HK-2 (cell line): ENCODE measurements around the gene TMEFF2.
A peak's percentile ranks its signal among the peaks of the same experiment; 100 is the strongest.

Experiments
- DNase-seq: peaks from one replicate; pipeline ENCODE4 v3.0.0-alpha.2; 2018; ENCODE audit not compliant: unreplicated experiment

The TMEFF2 gene

DNA sequence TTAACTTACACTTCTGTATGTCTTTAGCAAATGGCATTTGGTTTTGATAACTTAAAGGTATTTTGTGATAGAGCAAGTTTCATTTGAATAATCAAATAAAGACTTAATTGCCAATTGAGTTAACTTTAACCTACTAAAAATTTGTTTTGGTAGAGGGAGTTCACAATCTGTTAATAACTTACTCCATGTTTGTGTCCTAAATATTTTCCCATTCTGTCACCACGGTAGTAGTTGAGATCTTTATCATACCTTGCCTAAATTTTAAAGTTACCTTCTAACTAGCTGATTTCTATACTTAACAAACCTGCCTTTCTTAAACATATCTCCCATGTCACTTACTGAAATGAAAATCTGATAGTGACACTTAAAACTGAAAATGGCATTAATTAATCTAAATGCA is 127.1 kb downstream of the TMEFF2 start:
- DNase-seq, result no peak

DNA sequence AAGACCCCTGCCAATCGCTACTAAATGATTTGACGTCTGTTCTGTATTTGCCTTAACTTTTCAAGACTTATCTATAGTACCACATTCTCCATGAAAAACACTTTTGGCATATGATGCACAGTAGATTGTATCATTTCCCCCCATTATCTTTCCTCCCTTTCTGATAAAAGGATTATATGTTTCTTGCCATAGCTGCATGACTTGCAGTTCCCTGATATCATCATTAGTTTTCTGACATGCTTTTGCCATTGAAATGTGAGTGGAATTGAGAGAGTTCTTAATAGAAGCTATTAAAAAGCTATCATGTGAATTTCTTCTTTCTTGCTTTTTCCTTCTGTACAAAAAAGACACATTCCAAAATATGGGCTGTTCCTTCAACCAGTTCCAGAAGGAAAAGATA is 130.3 kb downstream of the TMEFF2 start:
- no peak for DNase-seq

DNA sequence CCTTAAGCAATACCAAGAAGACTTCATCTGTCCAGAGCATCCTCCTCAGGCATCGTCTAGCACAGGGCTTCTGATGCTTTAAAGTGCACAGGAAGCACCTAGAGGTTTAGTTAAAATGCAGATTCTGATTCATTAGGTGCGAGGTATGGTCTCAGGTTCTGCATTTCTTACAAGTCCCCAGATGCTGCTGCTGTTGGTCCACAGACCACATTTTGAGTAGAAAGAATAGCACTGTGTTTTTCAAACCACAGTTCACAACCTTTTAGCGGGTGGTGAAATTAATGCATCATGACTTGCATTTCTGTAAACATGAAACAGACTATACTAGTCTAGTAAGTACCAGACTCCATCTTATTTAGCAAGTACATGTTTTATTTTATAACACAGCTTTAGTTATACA is 134.6 kb downstream of the TMEFF2 start:
- no peak for DNase-seq

DNA sequence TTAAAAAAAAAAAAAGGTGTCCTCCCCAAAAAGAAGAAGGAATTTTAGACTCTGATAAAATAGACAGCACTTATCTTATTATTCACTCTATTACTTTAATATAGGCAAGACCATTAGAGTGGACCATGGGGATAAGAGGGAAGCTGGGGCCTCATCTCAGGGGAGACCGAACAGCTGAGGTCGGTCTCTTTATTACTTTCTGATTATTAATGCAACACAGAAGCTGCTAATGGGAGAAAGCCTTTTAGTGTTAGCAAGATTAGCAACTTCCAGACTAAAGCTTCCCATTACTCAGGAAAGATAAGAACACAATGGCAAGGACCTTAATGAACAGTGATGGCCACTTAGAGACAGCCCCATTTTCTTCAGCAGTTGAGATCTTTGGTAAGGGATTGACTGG is 135.5 kb downstream of the TMEFF2 start:
- DNase-seq, result no peak

DNA sequence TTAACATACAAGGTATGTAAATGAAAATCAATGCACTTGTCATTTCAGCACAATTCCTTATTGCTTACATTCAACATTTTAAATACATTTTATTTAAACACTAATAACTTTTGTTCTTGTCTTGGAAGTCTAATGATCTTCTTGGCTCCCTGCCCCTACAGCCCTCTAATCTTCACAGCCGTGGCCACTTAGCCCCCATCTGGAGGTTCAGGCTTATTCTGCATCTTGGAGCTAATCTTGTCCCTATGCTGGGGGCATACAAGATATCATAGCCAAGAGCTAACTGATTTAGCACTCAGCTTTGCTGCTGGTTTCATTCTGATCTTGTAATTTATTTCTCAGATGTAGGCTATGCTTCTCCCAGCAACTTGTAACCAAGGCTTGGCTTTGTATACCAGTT is 140.8 kb downstream of the TMEFF2 start:
- DNase-seq, result no peak

DNA sequence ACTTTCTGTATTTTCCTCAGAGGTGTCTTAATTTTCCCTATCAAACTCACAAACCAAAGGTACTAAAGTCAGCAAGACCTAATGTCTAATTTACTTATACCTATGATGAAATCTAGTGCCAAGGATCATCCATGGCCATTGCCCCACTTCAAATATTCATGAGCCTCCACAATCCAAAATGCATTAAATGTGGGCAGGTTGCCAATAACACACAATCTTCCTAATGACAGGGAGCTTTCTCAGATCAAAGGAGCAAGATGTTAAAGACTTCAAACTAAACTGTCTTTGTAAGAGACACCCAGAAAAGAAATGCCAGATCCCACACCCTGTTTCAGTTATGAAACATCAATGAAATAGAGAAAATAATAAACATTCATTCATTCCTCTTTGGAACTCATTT is 143.2 kb downstream of the TMEFF2 start:
- no peak for DNase-seq

DNA sequence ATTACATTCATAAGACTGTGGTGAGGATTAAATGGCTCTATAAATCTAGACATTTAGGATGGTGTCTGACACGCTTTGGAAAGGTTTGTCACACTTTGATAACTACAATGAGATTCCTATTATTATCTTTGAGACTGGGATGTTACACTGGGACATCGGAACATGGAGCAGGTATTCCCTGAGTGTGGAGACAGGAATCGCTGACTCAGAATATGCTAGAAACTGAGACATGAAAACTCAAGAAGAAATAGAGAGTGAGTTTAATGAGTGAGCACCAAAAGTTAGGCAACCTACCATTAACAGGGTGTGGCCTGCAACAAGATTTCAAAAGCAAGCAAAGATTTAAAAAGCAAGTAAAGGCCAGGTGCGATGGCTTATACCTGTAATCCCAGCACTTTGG is 145.4 kb downstream of the TMEFF2 start:
- no peak for DNase-seq

DNA sequence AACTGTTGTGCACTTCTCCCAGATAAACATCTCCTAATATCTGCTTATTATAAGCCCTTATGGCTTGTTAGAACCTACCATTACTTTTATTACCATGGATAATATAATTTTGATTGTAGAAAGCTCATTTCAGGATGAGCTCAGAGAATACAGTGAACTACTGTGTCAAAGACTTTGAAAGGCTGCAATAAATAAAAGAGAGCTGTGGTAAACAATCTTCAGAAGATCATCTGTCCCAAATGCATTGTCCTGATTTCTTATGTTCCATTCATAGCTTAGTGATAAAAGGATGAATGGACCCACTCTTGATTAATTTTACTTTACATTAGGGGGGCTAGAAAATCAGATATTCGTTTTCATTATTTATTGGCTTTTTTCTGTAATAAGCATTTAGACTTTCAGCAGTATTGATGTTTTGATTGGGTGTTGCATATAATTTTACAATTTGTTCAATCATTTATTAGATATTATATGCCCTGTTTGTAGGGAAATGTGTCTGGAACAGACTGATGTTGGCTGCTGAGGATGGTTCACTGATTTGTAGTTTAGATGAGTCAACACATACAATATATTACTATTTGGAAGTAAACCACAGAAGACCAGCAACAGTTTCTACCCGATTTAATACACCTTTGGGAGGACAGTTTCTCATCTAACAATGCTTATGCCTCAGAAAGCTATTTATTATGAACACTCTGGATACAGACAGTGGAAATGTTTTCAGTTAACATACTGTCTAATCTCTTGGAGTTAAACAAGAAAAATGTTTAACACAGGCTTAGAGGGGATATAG is 147.2 kb downstream of the TMEFF2 start:
- no peak for DNase-seq

DNA sequence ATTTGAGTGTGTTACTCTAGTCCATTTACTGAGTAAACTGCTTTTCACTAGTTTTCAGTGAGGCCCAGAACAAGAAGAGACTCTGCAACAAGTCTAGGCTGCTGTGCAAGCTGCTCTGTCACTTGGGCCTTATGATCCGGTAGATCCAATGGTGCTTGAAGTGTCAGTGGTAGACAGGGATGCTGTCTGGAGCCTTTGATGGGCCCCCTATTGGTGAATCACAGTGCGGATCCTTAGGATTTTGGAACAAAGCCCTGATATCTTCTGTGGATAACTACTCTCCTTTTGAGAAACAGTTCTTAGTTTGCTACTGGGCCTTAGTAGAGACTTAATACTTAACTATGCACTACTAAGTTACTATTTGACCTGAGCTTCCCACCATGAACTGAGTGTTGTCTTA is 150.2 kb downstream of the TMEFF2 start:
- no peak for DNase-seq

DNA sequence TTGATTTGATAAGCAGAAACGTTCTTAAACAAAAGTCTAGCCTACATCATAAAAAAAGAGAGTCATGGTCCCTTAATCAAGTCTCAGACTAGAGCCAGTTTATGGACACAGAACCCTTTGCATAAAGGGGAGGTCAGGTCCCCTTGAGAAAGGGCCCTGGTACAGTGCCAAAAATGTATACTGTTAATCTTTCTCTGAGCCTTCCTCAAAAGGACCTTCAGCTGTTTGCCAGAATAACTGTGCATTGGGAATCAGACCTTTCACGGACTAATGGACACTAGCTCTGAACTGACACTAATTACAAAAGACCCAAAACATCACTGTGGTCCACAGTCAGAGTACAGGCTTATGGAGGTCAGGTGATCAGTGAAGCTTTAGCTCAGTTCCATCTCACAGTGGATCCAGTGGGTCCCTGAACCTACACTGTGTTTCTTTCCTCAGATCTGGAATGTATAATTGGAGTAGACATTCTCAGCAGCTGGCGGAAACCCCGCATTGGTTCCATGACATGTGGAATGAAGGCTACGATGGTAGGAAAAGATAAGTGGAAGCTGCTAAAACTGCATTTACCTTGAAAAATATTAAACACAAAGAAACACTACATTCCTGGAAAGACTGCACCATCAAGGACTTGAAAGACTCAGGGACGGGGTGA is 151.4 kb downstream of the TMEFF2 start:
- no peak for DNase-seq

DNA sequence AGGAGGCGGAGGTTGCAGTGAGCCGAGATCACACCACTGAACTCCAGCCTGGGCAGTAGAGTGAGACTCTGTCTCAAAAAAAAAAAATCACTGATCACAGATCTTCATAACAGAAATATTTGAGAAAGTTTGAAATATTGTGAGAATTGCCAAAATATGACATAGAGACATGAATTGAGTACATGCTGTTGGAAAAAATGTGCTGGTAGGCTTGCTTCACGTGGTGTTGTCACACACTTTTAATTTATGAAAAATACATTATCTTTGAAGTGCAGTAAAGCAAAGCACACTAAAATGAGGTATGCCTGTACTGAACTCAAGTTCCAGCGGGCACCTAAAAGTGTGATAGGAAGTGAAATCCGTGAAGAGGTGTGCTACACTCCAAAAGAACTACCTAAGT is 152.6 kb downstream of the TMEFF2 start:
- no peak for DNase-seq

DNA sequence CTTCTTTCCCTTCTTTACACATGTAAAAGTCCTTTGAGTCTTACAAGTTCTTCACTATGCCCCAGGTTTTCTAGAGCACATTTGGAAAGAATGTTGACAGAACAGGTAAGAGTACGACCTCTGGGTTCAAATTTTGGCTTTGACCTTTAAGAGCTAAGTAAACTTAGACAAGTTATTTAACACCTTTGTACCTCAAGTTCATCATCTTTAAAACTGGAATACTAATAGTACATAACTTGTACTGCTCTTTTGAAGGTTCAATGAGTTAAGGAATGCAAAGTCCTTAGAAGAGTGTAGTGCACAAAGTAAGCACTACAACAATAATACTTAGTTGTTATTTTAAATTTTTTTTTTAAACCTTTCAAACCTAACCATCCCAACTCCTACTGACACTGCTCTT is 156.6 kb downstream of the TMEFF2 start:
- DNase-seq, result no peak

DNA sequence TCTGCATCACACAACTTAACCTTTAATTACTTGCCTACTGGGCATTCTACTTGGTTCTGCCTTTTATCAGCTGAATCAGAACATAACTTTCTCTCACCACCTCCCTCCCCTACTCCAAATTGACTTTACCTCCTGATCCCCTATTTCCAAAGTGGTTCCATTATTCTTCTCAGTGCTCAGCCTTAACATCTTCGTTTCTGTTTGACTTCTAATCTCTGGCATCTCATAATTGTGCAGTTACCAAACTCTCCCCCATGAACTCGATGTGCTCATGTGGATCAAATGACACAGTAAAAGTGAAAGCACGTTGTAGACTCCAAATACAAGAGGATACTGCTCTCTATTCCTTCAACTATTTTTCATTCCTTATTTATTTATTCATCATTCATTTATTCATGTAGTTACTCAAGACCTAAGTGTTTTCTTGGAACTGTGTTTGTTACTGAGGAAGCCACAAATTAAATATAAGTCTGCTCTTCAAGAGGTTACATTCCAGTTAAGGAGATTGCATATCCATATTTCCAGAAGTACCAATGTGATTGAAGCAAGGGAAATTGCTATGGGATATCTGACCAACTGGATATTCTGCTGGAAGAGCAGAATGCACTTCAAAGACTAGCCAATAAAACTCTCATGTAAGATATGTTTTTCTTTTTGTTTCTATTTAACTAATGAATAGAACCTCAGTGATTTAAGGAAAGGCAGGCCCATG is 158.8 kb downstream of the TMEFF2 start:
- no peak for DNase-seq

DNA sequence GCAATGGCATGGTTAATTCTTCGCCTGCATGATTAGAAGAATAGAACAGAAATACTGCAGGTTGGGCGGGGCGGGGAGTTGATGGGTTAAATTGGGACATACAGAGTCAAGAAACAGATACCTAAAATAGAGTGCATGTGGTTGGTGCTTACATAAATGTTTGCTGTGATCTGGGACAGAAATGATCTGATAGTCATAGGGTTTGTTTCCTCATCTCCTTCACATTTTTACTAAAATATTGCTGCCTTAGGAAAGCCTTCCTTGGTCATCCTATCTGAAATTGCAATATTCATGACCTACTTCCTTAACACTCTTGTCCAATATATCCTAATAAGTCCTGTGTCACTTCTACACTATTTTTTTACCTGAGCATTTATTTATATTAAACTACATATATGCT is 163.9 kb downstream of the TMEFF2 start:
- no peak for DNase-seq

DNA sequence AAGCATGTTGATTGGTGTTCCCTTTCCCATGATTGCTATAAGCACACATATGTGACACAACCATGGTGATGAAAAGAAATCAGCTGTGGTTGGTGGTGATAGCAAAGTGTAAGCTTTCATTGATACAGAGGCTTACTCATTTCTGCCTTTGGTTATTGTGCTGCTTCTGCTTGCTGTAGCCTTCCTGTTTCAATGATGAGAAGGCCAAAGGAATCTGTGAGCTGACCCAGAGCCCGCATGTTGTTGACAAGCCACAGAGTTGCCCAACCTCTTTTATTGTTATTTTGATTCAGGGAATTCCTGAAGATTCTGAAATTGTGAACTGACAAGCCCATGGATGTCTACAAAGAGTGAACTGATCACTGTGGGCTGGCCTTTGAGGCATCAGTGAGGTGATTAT is 164.4 kb downstream of the TMEFF2 start:
- no peak for DNase-seq

DNA sequence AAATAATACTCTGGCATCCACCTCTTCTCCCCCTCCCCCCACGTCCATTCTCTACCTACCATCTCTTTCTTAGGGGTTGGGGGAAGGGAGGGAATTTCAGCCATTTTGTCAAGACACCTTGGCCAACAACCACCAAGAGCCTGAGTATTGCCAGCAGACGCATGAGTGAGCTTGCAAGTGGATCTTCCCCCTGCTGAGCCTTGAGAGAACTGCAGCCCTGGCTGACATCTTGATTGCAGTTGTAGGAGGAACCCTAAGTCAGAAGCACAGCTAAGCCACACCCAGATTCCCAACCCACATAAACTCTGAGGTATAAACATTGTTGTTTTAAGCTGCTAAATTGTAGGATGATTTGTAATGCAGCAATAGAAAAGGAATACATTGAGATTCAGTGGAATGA is 165.6 kb downstream of the TMEFF2 start:
- DNase-seq, result peak; percentile 10

DNA sequence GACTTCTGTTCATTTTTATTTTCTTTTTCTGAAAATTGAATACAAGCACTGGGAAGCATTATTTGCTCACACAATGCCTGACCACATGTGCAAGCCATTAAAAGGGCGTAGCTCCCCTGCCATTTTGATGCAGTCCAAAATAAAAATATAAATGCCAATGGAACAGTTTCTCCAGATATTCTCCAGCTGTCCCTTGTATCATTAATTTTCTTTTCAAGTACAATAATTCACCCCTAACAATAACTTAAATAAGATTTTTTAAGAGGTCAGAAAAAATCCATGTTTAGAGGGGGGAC is 168.0 kb downstream of the TMEFF2 start:
- no peak for DNase-seq

DNA sequence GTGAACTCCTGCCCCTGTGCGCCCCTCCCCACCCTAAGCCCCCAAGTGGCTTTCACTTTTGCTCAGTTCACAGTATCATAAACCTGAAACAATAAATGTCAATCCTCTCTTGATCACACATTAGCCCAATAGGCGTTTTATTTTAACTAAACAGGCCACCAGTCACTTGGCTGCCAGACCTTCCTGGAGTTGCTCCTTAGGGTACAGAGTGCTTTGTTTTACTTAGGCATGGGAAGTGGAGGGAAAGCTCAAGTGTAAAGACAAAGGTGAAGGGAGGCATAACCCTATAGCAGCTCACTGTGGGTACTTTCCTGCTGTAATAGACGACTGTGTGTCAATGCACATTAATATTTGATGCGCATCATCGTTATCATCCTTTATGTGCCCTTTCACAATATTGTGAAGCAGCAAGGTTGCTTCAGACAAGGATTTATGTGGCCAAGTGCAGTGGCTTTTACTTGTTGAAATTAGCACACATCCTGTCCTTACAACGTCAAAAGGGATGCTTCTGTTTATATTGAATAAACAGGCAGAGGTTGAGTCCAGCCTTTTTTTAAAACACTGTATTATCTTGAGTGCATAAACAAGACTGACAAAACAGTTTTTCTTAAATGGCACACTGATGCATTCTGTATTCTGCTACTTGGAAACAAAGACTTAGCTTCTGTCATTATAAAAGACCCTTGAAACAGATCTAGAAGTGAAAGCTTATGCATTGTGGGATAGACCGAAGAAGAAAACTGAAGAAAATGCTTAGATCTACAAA is 168.5 kb downstream of the TMEFF2 start:
- DNase-seq, result no peak

DNA sequence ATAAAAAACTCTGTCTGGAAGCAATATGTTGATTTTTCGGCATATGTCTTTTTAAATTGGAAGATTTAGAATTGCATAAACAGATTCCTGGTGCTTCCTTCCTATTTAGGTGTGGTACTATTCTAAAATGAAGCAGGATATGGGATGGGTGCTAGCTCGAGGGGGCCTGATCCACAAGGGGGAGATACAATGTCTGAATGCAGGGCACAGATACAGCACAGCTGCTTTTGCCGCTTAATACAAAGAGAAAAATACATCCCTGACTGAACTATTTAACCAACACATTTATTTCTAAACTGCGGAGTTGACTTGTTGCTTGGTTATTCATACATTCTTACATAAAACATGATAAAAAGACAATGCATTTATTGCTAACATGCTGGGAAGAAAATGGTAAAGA is 169.1 kb downstream of the TMEFF2 start:
- no peak for DNase-seq

DNA sequence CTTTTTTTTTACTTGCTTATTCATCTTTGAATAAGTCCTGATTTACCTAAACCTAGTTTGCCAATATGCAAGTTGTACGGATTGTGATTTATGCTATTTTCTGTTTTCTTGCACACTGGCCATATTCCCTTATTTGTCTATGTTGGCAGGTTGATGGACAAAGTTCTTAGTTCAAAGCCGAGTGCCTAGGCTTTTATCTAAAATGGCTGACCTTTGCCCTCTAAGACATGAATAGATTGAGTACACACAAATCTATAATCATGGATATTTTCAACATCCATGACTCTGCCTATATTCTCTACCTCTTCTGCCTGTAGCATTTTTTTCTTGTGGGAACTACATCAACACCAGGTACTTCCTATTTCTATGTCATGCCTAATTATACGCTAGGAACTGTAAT is 171.7 kb downstream of the TMEFF2 start:
- no peak for DNase-seq

DNA sequence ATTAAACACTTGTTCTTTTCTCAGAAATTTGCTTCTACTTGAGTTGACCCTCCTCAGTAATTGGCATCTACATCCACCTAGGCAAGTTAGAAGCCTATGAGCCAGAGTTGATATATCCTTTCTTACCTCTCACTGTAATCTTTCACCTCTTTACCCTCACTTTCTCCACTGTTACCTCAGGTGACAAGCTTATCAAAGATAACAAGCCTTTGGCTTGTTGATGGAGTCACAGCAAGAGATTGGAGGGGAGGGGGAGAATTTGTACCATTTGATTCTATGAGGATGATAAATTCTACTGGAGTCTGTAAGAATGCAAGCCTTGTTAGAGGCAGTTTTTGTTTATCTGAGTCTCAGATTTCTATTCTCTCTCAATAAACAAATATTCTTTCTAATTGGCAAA is 176.9 kb downstream of the TMEFF2 start:
- DNase-seq, result no peak

DNA sequence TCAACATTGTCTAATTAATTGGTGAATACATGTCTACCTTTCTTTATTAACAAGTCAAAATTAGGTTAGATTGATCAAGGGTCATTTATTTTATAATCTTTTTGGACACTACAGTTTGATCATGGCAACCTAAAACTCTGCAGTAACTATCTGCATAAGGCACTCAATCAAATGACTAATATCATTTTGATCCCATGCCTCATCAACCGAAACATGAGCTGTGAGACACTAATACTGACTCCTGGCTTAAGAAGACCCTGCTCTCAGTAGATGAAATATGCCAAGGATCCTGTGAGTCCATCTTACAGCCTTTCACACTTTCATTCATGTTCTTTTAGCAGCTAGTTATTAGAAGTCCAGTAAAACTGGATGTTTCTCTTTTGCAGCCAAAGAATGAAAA is 178.5 kb downstream of the TMEFF2 start:
- DNase-seq, result no peak

DNA sequence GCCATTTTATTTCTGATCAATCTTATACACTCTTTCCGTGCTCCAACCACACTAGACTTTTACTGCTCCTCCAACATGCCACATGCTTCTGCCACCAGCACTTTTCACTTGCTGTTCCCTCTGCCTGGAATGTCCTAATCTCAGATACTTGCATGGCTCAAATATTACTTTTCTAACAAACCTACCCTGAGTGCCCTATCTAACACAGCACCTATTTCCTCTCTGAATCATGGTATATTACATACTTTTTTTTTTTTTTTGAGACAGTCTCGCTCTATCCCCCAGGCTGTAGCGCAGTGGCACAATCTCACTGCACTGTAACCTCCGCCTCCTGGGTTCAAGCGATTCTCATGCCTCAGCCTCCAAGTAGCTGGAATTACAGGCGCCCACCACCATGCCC is 181.5 kb downstream of the TMEFF2 start:
- no peak for DNase-seq
